Endothelial cell of umbilical vein (primary cell): ENCODE results near the gene GEMIN5.

Experiments used
- EZH2 ChIP-seq: IDR thresholded peaks from 2 replicates; pipeline ENCODE4 v1.6.1; 2012; ENCODE audit warnings: borderline replicate concordance, low read depth, mild to moderate bottlenecking, moderate library complexity, low read length, inconsistent platforms; ENCODE audit not compliant: severe bottlenecking
- POLR2AphosphoS5 ChIP-seq: IDR thresholded peaks from 2 replicates; pipeline ENCODE4 v1.6.1; 2012; ENCODE audit warnings: low read depth, mild to moderate bottlenecking, control low read depth, low read length, moderate library complexity; ENCODE audit not compliant: insufficient read depth
- TF ChIP-seq, protein P1 (sequence below), 2 donors: IDR thresholded peaks; 1 replicate in 1 of 2; 2 replicates in 1 of 2; pipeline ENCODE4 v1.5.1; 2011; ENCODE audit warnings: low read length in 2 of 2, mild to moderate bottlenecking in 2 of 2, moderate library complexity in 2 of 2, control low read depth in 1 of 2, inconsistent platforms in 1 of 2, low read depth in 1 of 2; ENCODE audit not compliant: insufficient read depth in 1 of 2; ENCODE audit errors: extremely low read depth in 1 of 2

DNA sequence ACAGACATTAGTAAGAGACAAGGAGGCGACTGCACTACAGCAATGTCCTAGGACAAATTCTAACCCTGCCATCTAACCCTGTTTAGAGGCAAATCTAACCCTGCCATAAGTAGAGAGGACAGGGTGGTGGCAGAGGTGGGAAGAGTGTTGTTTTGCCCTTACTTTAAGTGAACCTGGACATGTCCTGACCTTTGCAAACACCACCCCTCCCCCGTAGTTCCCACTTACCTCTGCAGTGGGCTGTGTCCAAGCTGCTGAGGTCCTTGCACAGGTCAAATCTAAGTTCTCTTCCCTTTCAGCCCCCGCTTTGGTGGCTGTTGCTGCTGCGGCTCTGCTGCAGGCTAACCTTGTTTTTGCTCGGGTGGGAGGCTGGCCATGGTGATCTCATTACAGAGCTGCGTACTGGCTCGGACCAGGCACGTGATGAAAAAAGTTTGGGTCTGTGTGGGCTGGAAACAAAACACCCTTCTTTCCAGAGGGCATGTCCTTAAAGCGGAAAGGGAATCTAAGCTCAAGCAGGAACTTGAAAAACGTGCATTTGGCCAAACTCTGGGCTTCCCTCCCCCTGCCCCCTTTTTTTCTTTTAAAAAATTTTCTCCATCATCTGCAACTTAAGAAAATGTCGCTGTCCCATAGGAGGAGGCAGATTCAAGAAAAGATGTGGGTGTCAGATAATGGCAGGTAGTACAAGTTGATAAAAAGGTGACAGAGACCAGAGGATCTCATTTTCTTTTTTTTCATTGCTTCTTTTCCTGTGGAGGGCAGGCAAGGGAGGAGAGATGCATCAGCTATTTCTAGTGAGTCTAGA, 87.6 kb downstream of the GEMIN5 start, which contains the start of gene FAXDC2:
- TF ChIP-seq, protein P1, sequence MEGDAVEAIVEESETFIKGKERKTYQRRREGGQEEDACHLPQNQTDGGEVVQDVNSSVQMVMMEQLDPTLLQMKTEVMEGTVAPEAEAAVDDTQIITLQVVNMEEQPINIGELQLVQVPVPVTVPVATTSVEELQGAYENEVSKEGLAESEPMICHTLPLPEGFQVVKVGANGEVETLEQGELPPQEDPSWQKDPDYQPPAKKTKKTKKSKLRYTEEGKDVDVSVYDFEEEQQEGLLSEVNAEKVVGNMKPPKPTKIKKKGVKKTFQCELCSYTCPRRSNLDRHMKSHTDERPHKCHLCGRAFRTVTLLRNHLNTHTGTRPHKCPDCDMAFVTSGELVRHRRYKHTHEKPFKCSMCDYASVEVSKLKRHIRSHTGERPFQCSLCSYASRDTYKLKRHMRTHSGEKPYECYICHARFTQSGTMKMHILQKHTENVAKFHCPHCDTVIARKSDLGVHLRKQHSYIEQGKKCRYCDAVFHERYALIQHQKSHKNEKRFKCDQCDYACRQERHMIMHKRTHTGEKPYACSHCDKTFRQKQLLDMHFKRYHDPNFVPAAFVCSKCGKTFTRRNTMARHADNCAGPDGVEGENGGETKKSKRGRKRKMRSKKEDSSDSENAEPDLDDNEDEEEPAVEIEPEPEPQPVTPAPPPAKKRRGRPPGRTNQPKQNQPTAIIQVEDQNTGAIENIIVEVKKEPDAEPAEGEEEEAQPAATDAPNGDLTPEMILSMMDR (IDR thresholded peaks at IDR 0.05; ENCODE audit: extremely low read depth in 1 of 2, insufficient read depth in 1 of 2, low read depth in 1 of 2, low read length in 2 of 2): no peak
- TF ChIP-seq POLR2AphosphoS5: no peak
- no peak for TF ChIP-seq EZH2
